ENCODE results near the gene OXLD1.
"Not testable (repeated sequence)": the region's sequence is repeated elsewhere in the genome, so short reads cannot be mapped to it uniquely, and the experiment has no call there.

The OXLD1 gene

DNA sequence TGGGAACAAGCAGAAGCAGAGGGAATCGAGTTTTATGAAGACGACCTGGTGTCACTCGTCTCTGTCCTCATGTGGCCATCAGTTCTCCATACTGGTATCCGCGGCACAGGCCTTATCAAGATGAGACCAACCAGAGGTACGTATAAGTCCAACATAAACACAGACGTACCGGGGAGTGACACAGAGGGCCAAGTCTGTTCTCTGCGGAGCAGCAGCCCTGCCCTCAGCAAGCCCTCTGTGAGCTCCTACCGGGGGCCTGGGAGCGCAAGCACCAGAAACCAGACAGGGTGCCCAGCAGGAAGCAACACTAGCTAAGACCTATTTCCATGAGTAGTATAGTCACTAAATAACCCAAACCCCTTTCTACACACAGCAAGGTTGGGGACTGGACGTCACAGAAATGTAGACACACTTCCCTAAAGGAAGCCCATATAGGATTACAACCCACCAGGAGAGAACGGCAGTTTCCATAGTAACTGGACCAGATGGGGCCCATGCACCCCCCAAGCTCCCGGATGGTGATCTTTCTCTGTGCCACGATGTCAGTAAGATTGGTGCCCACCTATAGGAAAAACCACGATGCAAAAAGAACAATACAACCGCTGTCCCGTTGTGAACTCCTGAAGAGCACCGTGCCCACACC is 16.3 kb upstream of the OXLD1 start:
- DNase-seq, result no peak

DNA sequence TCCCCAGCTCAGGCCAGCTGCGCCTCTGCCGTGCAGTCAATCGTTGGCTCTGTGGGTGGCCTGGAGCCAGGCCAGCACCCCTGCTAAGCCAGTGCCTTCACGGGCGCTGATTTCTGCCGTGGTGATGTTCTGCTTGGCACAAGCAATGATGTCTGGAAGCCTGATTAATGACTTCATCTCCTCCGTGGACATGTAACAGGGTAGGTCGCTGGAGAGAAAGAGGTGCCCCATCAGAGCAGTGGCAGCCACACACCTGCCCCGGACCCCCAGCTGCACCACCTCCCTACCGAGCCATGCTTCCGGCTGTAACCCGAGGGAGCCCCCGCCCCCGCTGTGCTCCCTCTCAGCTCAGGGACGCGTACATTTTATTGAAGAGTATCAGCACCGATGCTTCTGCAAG is 15.3 kb upstream of the OXLD1 start:
- no peak for DNase-seq

DNA sequence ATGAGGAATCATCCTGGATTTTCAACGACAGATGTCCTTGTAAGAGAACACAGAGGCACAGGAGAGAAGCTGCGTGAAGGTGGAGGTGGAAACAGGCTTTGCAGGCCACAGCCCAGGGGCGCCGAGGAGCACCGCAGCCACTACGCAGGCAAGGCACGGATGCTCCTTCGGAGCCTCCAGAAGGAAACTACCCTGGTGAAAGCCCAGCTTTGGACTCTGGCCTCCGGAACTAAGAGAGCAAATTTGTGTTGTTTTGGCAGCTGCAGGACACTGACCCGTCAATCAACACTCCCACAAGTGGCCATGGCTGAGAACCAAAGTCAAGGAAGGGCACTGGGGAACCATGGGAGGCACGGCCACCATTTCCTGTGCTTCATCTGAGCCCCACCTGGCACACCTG is 13.7 kb upstream of the OXLD1 start:
- no peak for DNase-seq

DNA sequence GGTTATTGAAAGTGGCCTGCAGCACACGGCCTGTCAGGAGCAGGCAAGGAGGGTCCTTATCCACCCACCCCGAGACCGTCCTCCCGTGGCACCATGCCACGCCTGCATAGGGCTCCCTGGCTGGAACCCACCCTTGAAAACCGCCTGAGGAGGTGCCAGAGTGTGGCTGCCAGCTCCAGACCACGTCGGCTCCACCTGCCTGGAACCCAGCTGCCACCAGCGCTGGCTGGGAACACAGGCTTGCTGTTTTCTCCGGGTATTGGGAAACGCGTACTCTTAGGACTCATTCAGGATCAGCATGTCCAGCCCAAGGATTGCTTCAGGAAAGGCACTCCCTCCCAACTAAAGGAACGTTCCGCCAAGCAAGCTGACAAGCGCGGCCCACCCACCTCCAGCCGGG is 10.5 kb upstream of the OXLD1 start:
- no peak for DNase-seq

DNA sequence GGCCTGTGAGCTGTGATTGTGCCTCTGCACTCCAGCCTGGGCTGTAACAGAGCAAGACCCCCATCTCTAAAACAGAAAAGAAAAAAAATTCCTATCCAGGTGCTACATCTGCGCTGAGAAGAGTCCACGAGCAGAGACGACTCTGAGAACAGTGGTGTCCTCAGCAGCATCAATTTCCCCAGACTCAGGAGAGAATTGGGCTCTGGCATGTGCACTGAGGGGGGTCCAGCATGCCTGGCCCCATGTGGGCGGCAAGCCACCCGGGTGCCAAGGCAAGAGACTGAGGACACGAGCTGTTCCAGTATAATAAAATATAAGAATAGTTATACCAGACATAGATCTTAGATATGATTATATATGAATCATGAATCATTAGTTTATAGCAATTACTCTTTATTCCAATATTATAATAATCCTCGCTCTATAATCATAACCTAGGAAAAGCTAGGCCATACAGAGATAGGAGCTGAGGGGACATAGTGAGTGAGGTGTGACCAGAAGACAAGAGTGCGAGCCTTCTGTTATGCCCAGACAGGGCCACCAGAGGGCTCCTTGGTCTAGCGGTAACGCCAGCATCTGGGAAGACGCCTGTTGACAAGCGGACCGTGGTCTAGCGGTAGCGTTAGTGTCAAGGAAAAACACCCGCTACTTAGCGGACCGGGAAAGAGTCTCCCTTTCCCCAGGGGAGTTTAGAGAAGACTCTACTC is 9.3 kb upstream of the OXLD1 start:
- DNase-seq, result not testable (repeated sequence)

DNA sequence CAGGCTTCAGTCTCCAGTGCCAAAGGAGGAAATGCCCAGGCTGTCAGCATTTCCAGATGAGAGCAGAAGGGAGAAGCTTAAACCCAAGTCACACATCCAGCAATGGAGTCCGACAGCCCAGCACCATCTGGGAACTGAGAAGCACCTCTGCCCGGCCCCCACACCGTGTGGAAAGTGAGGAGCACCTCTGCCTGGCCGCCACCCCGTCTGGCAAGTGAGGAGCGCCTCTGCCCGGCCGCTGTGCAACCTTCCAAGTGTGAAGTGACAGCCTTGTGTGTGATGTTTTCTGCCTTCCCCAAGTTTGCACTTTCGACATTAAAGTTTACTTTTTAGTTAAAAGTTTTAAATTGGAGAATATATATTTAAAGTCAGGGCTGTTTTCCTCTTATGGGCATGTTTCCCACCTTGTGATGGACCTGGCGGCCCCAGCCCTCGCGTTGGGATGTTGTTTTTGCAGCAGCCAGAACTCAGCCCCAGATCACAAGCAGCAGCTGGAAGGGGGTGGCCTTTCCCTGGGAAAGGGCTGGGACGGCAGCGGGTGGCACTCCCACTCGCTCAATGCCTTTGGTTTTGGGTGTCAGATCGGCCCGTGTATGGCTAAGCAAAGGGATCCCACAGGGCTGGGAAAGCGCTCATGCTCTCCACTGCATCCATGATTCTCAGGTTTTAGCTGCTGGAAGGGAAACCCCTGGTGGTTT is 7.3 kb upstream of the OXLD1 start:
- no peak for DNase-seq

DNA sequence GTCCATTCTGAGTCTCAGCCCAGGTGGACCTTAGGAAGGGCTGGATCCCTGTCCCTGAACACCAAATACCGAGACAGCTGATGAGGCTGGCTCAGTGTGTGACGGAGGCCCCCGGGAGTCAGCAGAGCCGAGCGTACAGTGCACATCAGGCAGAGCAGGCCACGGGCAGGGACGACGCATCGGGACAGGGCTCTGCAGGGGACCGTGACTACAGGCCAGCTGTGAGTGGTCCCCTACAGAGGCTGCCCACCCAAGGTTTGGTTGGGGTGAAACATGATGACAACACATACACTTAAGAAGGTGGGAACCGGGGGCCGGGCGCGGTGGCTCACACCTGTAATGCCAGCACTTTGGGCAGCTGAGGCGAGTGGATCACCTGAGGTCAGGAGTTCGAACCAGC is 6.5 kb upstream of the OXLD1 start:
- no peak for DNase-seq

DNA sequence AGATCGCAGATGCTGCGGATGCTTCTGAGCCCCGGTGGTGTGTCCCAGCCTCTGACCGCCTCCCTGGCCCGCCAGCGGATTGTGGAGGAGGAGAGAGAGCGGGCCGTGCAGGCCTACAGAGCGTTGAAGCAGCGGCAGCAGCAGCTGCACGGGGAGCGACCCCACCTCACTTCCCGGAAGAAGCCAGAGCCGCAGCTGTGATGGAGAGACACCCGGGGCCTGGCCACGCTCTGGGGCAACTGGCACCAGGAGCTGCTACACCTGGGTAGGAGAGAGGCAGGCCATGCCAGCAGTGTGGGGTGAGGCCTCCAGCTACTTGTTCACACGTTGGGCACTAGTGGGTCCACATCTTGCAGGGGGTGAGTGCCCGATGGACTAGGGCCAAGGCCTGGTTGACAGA is 6.1 kb upstream of the OXLD1 start:
- no peak for DNase-seq

DNA sequence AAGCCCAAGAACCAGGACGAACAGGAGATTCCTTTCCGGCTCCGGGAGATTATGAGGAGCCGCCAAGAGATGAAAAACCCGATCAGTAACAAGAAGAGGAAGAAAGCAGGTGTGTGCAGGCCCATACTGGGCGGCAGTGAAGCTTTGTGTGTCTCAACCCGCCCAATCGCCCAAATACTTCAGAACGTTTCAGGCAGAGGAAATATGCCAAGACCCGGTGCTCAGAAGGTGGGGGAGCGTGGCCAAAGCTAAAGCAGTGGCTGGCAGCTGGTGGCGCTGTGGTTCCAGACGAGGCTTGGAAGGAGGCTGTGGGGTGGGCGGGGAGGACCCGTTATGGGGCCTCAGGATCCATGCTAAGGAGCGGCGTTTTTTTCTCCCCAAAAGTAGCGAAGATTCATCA is 1.3 kb upstream of the OXLD1 start:
- no peak for DNase-seq

DNA sequence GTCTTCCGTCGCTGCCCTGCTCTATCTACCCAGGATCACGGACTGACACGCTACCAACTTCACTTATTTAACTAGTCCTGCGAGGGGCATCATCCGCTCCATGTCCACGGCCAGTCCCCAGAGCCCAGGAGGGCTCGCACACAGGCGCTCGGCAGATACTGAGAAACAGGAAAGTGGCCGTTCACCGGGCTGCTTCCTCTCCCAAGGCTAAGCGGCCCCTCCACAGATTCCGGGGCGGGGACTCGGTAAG is 388 bp downstream of the OXLD1 start:
- DNase-seq, result no peak

DNA sequence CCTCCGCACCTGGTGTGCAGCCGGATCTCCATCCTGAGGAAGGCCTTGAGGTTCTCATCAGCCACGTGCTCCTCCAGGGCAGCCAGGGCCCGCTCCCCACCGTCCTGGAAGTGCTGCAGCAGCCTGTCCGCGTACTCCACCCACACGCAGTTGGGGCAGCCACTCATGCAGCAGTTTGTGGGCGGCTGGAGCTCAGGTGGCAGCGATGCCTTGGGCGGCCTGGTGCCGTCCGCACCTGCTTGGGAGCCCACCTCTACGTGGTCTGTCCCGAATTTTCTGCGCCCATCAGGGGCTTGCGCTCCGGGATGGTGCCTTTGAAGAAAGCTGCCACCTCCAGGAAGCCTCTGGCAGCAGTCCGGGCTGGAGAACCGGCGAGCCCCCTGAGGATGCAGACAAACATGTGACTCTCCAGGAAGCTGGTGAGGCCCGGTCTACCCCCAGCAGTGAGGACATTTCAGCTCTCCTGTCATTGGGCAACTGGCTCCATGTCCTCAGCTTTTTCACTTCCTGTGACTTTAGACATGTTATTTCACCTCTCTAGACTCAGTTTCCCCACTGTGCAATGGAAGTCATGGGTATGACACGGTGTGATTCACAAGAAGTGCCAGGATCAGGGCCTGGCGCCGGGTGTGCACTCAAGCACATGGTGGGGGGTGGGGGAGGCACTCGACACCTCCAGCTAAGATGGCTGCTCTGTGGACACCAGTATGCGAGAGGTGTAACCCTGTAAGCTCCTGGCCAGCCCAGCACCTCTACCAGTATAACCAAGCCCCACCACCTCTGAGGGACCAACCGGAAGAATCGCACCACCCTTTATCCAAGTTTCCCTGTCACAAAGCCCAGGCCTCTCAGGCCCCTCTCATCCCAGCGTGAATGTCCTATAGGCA is 957 bp downstream of the OXLD1 start:
- DNase-seq, result no peak

DNA sequence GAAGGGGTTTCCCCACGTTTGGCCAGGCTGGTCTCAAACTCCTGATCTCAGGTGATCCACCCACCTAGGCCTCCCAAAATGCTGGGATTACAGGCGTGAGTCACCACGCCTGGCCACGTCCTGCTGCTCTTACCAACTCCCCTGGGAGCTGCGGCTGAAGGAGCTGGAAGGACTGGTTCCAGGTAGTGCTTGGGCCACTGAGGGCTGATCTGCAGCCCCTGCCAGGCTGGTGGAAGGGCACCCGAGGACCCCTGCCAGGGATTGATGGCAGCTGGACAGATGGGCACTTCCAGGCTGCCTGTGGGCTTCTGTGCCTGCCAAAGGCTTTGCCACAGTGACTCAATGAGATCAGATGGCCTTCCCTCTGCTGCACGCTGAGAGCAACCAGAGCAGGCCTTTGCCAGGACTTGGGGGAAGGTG is 2.3 kb downstream of the OXLD1 start:
- DNase-seq, result no peak

DNA sequence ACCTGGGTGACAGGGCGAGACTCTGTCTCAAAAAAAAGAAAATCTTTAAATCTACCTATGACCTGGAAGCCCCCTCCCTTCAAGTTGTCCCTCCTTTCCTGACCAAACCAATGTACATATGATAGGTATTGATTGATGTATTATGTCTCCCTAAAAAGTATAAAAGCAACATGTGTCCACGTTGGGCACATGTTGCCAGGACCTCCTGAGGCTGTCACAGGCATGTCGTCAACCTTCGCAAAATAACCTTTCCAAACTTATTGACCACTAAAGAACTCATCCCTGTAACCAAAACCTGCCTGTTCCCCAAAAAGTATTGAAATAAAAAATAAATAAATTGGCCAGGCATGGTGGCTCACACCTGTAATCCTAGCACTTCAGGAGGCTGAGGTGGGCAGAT is 4.4 kb downstream of the OXLD1 start:
- no peak for DNase-seq

DNA sequence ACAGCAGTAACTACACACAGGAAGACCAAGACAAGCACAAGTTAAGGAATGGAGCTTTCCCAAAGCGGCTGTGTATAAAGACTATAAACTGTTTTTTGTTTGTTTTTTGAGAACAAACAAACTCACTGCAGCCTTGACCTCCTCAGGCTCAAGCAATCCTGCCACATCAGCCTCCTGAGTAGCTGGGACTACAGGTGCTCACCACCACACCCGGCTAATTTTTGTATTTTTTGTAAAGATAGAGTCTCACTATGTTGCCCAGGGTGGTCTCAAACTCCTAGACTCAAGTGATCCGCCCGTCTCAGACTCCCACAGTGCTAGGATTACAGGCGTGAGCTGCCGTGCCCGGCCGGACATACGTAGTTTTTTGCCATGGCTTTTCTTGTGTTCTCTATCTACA is 6.0 kb downstream of the OXLD1 start:
- DNase-seq, result no peak

DNA sequence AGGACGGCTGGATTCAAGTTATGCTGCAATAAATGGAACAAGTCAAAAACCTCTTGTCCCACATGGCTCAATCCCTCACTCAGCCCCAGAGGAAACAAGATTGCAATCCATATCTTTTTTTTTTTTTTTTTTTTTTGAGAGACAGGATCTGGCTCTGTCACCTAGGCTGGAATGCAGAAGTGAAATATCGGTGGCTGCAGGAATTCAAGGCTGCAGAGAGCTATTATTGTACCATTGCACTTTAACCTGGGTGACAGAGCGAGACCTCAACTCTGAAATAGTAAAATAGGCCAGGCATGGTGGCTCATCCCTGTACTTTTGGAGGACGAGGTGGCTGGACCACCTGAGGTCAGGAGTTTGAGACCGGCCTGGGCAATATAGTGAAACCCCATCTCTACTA is 7.4 kb downstream of the OXLD1 start:
- DNase-seq, result no peak

DNA sequence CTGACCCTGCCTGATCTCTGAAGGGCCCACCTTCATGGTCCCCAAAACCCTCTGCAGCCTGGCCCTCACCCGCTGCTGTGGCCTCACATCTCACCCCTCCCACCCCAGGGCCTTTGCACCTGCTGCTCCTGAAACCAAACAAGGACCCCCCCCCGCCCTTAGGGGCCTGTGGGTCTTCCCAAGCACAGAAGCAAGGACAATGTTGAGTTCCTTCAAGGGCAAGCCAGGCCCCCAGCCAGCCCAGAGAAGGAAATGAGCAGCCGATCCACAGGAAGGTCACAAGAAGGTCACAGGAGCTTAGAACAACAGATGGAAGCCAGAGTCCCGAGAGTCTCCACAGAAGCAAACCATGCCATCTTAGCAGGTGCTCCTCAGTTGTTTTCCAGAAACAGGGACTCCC is 9.6 kb downstream of the OXLD1 start:
- no peak for DNase-seq

DNA sequence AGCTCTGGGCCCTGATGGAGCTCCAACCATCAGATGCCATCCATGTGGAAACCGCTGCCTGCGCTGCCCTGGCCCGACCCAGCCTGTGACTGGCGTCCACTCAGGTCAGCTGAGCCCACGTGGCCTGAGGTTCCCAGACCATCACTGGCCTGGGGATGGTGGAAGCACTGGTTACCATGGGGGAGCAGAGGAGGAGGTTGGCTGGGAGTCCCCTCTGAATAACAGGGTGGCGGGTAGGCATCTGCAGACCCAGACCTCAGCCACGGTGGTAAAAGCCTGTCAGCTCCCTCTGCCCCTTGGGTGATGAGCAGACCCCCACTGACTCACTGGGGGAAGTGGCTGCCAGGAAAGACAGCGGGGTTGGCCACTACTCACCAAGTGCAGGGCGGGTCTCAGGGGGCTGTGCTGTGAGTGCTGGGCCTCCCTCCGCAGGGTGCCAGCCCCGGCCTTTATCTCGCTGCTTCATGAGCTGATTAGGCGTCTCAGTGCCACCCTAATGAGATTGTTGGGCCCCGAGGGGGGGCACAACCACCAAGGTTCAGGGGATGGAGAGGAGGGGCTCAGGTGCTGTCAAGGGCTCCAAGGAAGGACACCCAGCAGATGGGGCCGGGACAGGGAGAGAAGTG is 10.2 kb downstream of the OXLD1 start, which contains the start of gene PDE6G:
TSS of gene PDE6G (minus strand) at position 425 of the 626 bp plus-strand sequence. CDS start 3,237 bp downstream, outside the sequence.
- no peak for DNase-seq

DNA sequence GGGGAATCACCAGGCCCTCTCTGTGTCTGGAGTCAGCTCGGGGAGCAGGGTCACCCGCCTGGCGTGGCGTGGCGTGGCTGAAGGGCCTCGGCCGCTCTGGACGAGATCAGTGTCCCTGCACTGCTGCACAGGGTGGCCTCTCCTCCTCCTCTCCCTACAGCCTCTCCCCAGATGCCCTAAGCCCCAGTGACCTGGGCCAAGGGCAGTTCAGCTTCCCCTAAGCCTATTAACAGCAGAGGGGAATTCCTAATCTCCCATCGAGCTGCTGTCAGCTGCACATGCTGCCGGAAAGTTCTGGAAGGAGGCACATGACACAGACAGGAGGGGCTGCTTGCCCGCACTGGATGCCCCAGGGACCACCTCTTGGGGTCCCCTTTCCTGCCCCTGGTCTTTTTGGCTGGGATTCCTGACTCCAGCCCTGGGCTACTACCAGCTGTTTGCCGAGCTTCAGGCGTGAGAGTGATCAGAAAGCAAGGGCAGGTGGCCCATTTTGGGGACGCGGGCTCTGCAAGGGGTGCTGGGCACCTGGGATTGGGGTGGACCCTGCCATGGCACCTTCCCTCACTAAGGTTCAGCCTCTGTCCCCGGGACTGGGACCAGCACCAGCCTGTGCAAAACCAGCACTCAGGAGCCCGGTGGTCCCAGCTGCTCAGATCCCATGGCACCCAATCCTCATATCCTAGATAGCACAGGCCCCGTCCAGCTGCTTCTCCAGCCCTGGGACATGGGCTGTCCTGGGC is 10.9 kb downstream of the OXLD1 start:
- DNase-seq, result no peak

DNA sequence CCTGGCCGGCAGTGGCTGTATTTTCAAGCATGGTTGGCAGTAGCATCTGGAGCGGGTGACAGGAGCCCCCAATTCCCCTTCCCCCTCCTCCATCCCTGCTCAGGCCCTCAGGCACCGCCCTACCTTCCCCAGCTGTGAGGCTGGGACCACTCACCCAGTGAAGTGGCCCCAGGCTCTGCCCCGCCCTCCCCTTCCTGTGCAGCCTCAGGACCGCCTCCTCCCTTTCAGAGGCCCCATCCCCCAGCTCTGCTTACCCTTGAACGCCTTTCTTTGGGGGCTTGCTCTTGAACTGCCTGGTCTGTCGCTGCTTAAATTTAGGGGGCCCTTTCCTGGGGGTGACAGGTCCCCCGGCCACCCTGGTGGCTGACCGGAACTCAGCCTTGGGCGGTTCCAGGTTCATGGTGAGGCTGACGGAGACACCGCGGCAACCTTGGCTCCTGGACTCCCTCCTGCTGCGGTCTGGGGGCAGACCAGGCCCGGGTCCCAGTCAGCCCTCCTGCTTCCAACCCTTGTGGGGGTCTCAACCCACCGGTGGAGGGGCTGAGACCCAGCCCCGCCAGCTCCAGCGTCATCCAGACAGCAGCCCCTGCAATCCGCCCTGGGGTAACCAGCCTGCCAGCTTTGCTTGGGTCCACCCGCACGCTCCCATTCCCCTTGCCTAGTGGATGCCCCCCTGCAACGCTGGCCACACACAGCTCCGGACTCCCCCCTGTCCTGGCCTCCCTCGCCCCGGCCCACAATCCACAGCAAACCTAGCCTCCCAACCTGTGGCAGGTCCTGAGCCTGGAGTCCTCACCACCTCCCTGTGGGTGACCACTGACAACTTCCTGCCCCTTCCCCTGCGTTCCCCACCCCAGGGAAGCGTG is 13.3 kb downstream of the OXLD1 start:
- DNase-seq, result no peak

DNA sequence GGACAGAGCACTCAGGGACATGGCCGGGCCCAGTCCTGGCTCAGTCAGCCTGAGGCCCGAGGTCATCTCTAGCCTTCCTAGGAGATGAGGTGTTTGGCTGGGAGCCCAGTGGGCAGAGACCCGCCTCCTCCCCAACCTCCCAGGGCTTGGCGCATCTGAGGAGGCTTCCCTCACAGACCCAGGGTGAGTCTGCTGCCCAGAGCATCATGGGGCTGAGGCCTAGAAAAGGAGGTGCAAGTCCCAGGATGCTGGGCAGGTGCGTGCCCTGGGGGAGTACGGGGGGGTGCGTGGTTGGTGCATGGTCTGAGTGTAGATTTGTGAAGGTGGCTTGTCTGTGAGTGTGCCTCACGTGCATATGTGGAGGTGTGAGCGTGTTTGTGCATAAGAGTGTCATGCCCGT is 14.7 kb downstream of the OXLD1 start:
- no peak for DNase-seq

DNA sequence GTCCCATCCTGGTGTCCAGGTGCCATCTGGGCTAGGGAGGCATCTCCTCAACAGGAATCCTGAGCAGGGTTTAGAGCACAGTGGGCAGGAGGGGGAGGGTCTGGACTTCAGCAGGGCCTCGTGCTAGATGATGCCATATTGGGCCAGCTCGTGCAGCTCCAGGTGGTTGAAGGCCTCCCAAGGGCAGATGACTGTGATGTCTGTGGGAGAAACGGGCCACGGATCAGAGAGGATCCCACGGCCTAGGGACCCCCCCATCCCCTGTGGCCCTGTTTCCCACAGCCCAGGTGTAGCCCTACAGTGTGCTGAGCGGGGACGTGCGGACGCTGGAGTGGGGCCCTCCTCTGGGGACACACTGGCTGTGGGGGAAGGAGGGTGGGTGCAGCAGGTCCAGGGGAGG is 15.5 kb downstream of the OXLD1 start:
- DNase-seq, result no peak

All from midbrain (tissue), 1 donor.